NCI-H1092 treated with DMSO at 0.1 percent for 48 hours (cell line): ENCODE data around the gene ZCRB1.

ENCODE experiments used
- DNase-seq: peaks from one replicate; lab custom pipeline; 2025; lab: John Stamatoyannopoulos, UW

The ZCRB1 gene

GRCh38 chr12:42327227-42327590, 1.3 kb upstream of the ZCRB1 start:
- DNase-seq = no peak

GRCh38 chr12:42326541-42327226, 790 bp upstream of the ZCRB1 start:
- no peak for DNase-seq

- no peak for DNase-seq
Observed at GRCh38 chr12:42325326-42325652, 605 bp downstream of the ZCRB1 start.

- no peak for DNase-seq
Observed at GRCh38 chr12:42323856-42324255, 2.0 kb downstream of the ZCRB1 start.

GRCh38 chr12:42322567-42322966, 3.3 kb downstream of the ZCRB1 start:
- no peak for DNase-seq

GRCh38 chr12:42320796-42321195, 5.1 kb downstream of the ZCRB1 start:
- DNase-seq = no peak

- DNase-seq = no peak
Observed at GRCh38 chr12:42315108-42315507, 10.8 kb downstream of the ZCRB1 start.

GRCh38 chr12:42309996-42310395, 15.9 kb downstream of the ZCRB1 start:
- DNase-seq = no peak

- DNase-seq = no peak
Observed at GRCh38 chr12:42308390-42308789, 17.5 kb downstream of the ZCRB1 start.

- DNase-seq = no peak
Observed at GRCh38 chr12:42306297-42306696, 19.6 kb downstream of the ZCRB1 start.

GRCh38 chr12:42299392-42300308, 26.2 kb downstream of the ZCRB1 start:
- no peak for DNase-seq

- no peak for DNase-seq
Observed at GRCh38 chr12:42298887-42299286, 27.0 kb downstream of the ZCRB1 start.

- DNase-seq = no peak
Observed at GRCh38 chr12:42296503-42297109, 29.3 kb downstream of the ZCRB1 start.

GRCh38 chr12:42291680-42292079, 34.2 kb downstream of the ZCRB1 start:
- DNase-seq = no peak

GRCh38 chr12:42288544-42288943, 37.4 kb downstream of the ZCRB1 start:
- no peak for DNase-seq

- DNase-seq = no peak
Observed at GRCh38 chr12:42286741-42287140, 39.2 kb downstream of the ZCRB1 start.

GRCh38 chr12:42285431-42285830, 40.5 kb downstream of the ZCRB1 start:
- DNase-seq = no peak

- DNase-seq = no peak
Observed at GRCh38 chr12:42284876-42285275, 41.0 kb downstream of the ZCRB1 start.

GRCh38 chr12:42284157-42284556, 41.7 kb downstream of the ZCRB1 start:
- DNase-seq = no peak

- no peak for DNase-seq
Observed at GRCh38 chr12:42283739-42284138, 42.2 kb downstream of the ZCRB1 start.

GRCh38 chr12:42282294-42282693, 43.6 kb downstream of the ZCRB1 start:
- DNase-seq = no peak

- no peak for DNase-seq
Observed at GRCh38 chr12:42281844-42282243, 44.0 kb downstream of the ZCRB1 start.

GRCh38 chr12:42281278-42281677, 44.6 kb downstream of the ZCRB1 start:
- no peak for DNase-seq
